Aorta (tissue), 5 donors: ENCODE measurements around the gene NOCT. TPM values are rescaled to one million over a fixed set of nuclear protein-coding genes. Genes with fewer than 3 reads are reported as not detected.
"Not testable (repeated sequence)": the region's sequence is repeated elsewhere in the genome, so short reads cannot be mapped to it uniquely, and the experiment has no call there.

Experiments
- ATAC-seq: fragments of 200-7000 bp; cut with Tn5 transposase; one replicate; pipeline ENCODE4 v1.9.1; 2022; ENCODE audit warnings: moderate library complexity; ENCODE audit not compliant: low FRiP score
- DNase-seq, 2 donors: peaks; one replicate each; pipeline ENCODE4 v3.0.0-alpha.2; 2020
- H3K27ac ChIP-seq, 2 donors: one replicate each; pipeline ENCODE4 v1.5.1; 2013; ENCODE audit warnings: low read length in 2 of 2, mild to moderate bottlenecking in 2 of 2, moderate library complexity in 2 of 2, control low read depth in 1 of 2, inconsistent platforms in 1 of 2, low read depth in 1 of 2
- H3K27me3 ChIP-seq, 2 donors: one replicate each; pipeline ENCODE4 v1.6.1; 2013; ENCODE audit warnings: control low read depth in 1 of 2, low read length in 1 of 2, mild to moderate bottlenecking in 1 of 2, moderate library complexity in 1 of 2; ENCODE audit not compliant: insufficient read depth in 2 of 2, control insufficient read depth in 1 of 2
- H3K36me3 ChIP-seq, 2 donors: one replicate each; pipeline ENCODE4 v1.6.1; 2013; ENCODE audit warnings: control low read depth in 1 of 2, low read length in 1 of 2, mild to moderate bottlenecking in 1 of 2; ENCODE audit not compliant: insufficient read depth in 2 of 2, control insufficient read depth in 1 of 2
- H3K4me1 ChIP-seq, 2 donors: one replicate each; pipeline ENCODE4 v1.6.1; 2013; ENCODE audit warnings: low read length in 2 of 2, control low read depth in 1 of 2, mild to moderate bottlenecking in 1 of 2, moderate library complexity in 1 of 2; ENCODE audit not compliant: insufficient read depth in 2 of 2, control insufficient read depth in 1 of 2
- H3K4me3 ChIP-seq, 2 donors: one replicate each; pipeline ENCODE4 v1.5.1; 2013; ENCODE audit warnings: low read length in 2 of 2, control low read depth in 1 of 2, mild to moderate bottlenecking in 1 of 2
- H3K9me3 ChIP-seq: one replicate; pipeline ENCODE4 v1.6.1; 2013; ENCODE audit warnings: mild to moderate bottlenecking, low read length; ENCODE audit not compliant: control insufficient read depth
- WGBS, 2 donors: extraction: QIAGEN DNeasy Blood & Tissue Kit; methylation state at CpG; one replicate each; pipeline ENCODE4 v1.1.7; 2013; 5-methylcytosine and 5-hydroxymethylcytosine counted together
- intact Hi-C, 2 donors: fragments of 100-400 bp; cut with DNase I; formaldehyde crosslinking; loops; one replicate each; pipeline versions ENCODE4 v1.14.2 to v1.15.0; 2022
- polyA plus RNA-seq, 2 donors: library from polyadenylated mRNA; stranded (reverse); fragments of 200-250 nt; gene quantifications; one replicate each; pipeline ENCODE4 v1.2.3, GENCODE V29; 2013
- total RNA-seq, 2 donors: library from RNA; stranded (reverse); fragmentation: NEBNext Ultra II Directional; extraction: Animal tissue kit (Norgen Biotek cat#: 25700); gene quantifications; one replicate each; pipeline ENCODE4 v1.2.1, GENCODE V29; 2021
- donor health status: healthy with polysubstance abuse.
- donor health status: Bipolar disorder and iron deficiency.
- donor health status: DM: no; HTN: no; CAD: no.
- donor health status: DM: no; HTN: no; CAD: no.
- donor health status: DM: yes; HTN: yes; CAD: no.

Gene NOCT
- total and polyA plus RNA-seq, 4 donors: 0.20 to 6.9 (median 3.6) TPM

GRCh38 chr4:138979742-138980141, 35.8 kb upstream of the NOCT start:
- Histone ChIP-seq H3K36me3 (no peaks in the 10 kb centered on the region), H3K4me1 (no peaks in the 10 kb centered on the region), H3K27me3 (no peaks in the 10 kb centered on the region), H3K9me3 (no peaks in the 10 kb centered on the region), H3K27ac (no peak overlapping the region), H3K4me3 (no peak overlapping the region)
- 94 to 98% methylated on average over 2 of the region's 2 CpGs for WGBS, 2 donors
- DNase-seq: no peak
- ATAC-seq: no peak
- intact Hi-C loops: no loop called here

GRCh38 chr4:138981930-138982390, 33.6 kb upstream of the NOCT start:
- DNase-seq: no peak
- Histone ChIP-seq H3K4me1 (no peaks in the 10 kb centered on the region), H3K27me3 (no peaks in the 10 kb centered on the region), H3K4me3 (no peak overlapping the region), H3K36me3 (no peaks in the 10 kb centered on the region), H3K27ac (no peak overlapping the region), H3K9me3 (no peaks in the 10 kb centered on the region)
- peak; percentile 90 for ATAC-seq
- 8 to 10% methylated on average over 4 of the region's 4 CpGs for WGBS, 2 donors
- intact Hi-C loops: no loop called here

- H3K9me3 ChIP-seq: no peaks in the 10 kb centered on the region
- DNase-seq (no peak), ATAC-seq (no peak)
- no peaks in the 10 kb centered on the region for H3K27me3 ChIP-seq
- intact Hi-C loops: no loop called here
- no peaks in the 10 kb centered on the region for H3K4me1 ChIP-seq
- H3K36me3 ChIP-seq: no peaks in the 10 kb centered on the region
- H3K4me3 ChIP-seq: no peak overlapping the region
- 89 to 92% methylated on average over 7 of the region's 7 CpGs for WGBS, 2 donors
- no peak overlapping the region for H3K27ac ChIP-seq
These were observed 32.8 kb upstream of the NOCT start for GRCh38 chr4:138982754-138983153.

- ATAC-seq (no peak), DNase-seq (no peak)
- 98 to 99% methylated on average over 5 of the region's 5 CpGs for WGBS, 2 donors
- Histone ChIP-seq H3K27ac (no peak overlapping the region), H3K4me1 (no peaks in the 10 kb centered on the region), H3K27me3 (no peaks in the 10 kb centered on the region), H3K36me3 (no peaks in the 10 kb centered on the region), H3K4me3 (no peak overlapping the region), H3K9me3 (no peaks in the 10 kb centered on the region)
- intact Hi-C loops: no loop called here
These were observed 31.9 kb upstream of the NOCT start for GRCh38 chr4:138983690-138984089.

- Histone ChIP-seq H3K9me3 (no peaks in the 10 kb centered on the region), H3K27me3 (no peaks in the 10 kb centered on the region), H3K36me3 (no peaks in the 10 kb centered on the region), H3K4me1 (no peaks in the 10 kb centered on the region), H3K4me3 (no peak overlapping the region), H3K27ac (no peak overlapping the region)
- intact Hi-C loops: no loop called here
- WGBS, 2 donors: 95 to 96% methylated on average over 1 of the region's 1 CpG
- ATAC-seq: no peak
- DNase-seq: no peak
These were observed 30.9 kb upstream of the NOCT start for GRCh38 chr4:138984647-138985046.

- no peaks in the 10 kb centered on the region for H3K4me1 ChIP-seq
- intact Hi-C loops: no loop called here
- H3K9me3 ChIP-seq: no peaks in the 10 kb centered on the region
- H3K4me3 ChIP-seq: no peak overlapping the region
- no peak for DNase-seq
- ATAC-seq: no peak
- no peak overlapping the region for H3K27ac ChIP-seq
- no peaks in the 10 kb centered on the region for H3K27me3 ChIP-seq
- no peaks in the 10 kb centered on the region for H3K36me3 ChIP-seq
- WGBS, 2 donors: 91 to 95% methylated on average over 2 of the region's 2 CpGs
These were observed 22.9 kb upstream of the NOCT start for GRCh38 chr4:138992676-138993075.

GRCh38 chr4:138996090-138996489, 19.5 kb upstream of the NOCT start:
- no peaks in the 10 kb centered on the region for H3K4me1 ChIP-seq
- intact Hi-C loops: no loop called here
- H3K27me3 ChIP-seq: no peaks in the 10 kb centered on the region
- H3K27ac ChIP-seq: no peak overlapping the region
- WGBS, 2 donors: 92 to 93% methylated on average over 6 of the region's 6 CpGs
- no peak overlapping the region for H3K4me3 ChIP-seq
- ATAC-seq: no peak
- H3K9me3 ChIP-seq: no peaks in the 10 kb centered on the region
- DNase-seq: no peak
- H3K36me3 ChIP-seq: no peaks in the 10 kb centered on the region

- no peaks in the 10 kb centered on the region for H3K27me3 ChIP-seq
- no peaks in the 10 kb centered on the region for H3K9me3 ChIP-seq
- no peak overlapping the region for H3K27ac ChIP-seq
- intact Hi-C loops: no loop called here
- H3K36me3 ChIP-seq: no peaks in the 10 kb centered on the region
- WGBS, 2 donors: 93 to 95% methylated on average over 6 of the region's 6 CpGs
- DNase-seq (no peak), ATAC-seq (no peak)
- no peaks in the 10 kb centered on the region for H3K4me1 ChIP-seq
- H3K4me3 ChIP-seq: no peak overlapping the region
These were observed 15.9 kb upstream of the NOCT start for GRCh38 chr4:138999666-139000065.

- ATAC-seq, H3K36me3 ChIP-seq, intact Hi-C loops, H3K9me3 ChIP-seq, H3K4me1 ChIP-seq, DNase-seq, H3K4me3 ChIP-seq, H3K27ac ChIP-seq, H3K27me3 ChIP-seq: not testable (repeated sequence)
- 96 to 99% methylated on average over 5 of the region's 5 CpGs for WGBS, 2 donors
These were observed 15.4 kb upstream of the NOCT start for GRCh38 chr4:139000134-139000533.
